ENCODE results near the gene SMC1B.
"Not testable (repeated sequence)": the region's sequence is repeated elsewhere in the genome, so short reads cannot be mapped to it uniquely, and the experiment has no call there.

Gene SMC1B

GRCh38 chr22:45446216-45446615, 32.8 kb upstream of the SMC1B start:
- Histone ChIP-seq H3K27ac (no peak overlapping the region), H3K4me3 (no peak overlapping the region)

GRCh38 chr22:45445031-45445710, 31.8 kb upstream of the SMC1B start:
- H3K4me3 ChIP-seq, result no peak overlapping the region

GRCh38 chr22:45444168-45444567, 30.8 kb upstream of the SMC1B start:
- H3K4me3 ChIP-seq, result no peak overlapping the region
- no peak overlapping the region for H3K27ac ChIP-seq

More at GRCh38 chr22:45445031-45445710, 31.8 kb upstream of the SMC1B start:
- no peak overlapping the region for H3K27ac ChIP-seq

DNA sequence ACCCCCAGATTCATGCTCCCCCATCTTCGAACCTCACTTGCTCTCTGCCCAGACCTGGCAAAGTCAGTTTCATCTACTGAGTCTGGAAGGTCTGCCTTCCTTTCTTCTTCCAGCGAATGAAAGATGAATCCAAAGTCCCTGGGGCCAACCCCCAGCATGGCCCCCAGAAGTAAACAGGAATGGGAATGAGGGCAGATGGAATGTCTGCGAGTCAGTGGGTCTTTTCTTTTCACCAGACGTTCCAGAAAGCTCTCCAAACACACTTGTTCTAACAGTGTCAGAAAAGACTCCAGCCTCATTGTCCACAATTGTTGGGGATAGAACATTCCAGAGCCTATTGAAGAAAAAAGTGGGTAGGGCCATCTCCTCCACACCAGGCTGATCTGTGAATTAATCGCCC, 28.7 kb upstream of the SMC1B start:
- H3K27ac ChIP-seq, result peak overlapping the region in 2 of 21 experiments; percentile 2 to 12
- H3K4me3 ChIP-seq, result no peak overlapping the region

DNA sequence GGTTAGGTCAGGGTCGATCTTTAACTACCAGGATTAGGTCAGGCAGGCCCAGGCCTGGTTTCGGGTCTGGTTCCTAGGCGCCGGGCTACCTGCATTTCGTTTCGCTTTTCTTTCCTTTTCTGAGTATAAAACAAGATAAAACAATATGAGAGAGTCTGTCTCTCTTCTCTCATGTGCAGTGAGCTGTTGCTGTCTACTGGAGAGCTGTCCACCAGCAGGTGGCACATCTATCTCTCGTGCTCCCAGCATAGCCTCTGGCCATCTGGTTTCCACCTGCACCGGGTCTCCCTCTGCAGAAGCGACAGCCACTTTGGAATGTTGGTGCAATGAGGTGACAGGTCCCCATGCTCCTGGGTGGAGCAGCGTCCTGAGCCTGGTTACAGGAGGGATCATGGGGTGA, 27.7 kb upstream of the SMC1B start:
- Histone ChIP-seq H3K4me3 (peak overlapping the region in 1 of 7 experiments; percentile 8), H3K27ac (peak overlapping the region in 8 of 21 experiments; percentile 17 to 52 (median 36))

DNA sequence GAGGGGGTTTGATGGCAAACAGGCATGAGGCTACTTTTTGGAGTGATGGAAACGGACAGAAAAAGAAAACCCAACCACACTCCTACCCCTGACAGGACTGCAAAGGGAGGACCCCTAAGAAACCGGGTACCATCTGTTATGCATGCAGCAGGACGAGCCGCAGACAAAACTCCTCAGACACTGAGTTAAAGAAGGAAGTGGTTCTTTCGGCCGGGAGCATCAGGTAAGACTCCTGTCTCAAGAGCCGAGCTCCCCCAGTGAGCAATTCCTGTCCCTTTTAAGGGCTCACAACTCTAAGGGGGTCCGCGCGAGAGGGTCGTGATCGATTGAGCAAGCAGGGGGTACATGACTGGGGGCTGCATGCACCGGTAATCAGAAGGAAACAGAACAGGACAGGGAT, 27.3 kb upstream of the SMC1B start:
- peak overlapping the region in 7 of 21 experiments; percentile 17 to 52 (median 37) for H3K27ac ChIP-seq

GRCh38 chr22:45438336-45438735, 24.9 kb upstream of the SMC1B start:
- Histone ChIP-seq H3K27ac (no peak overlapping the region), H3K4me3 (no peak overlapping the region)

More for the DNA sequence above, 27.3 kb upstream of the SMC1B start:
- H3K4me3 ChIP-seq, result peak overlapping the region in 1 of 7 experiments; percentile 8

DNA sequence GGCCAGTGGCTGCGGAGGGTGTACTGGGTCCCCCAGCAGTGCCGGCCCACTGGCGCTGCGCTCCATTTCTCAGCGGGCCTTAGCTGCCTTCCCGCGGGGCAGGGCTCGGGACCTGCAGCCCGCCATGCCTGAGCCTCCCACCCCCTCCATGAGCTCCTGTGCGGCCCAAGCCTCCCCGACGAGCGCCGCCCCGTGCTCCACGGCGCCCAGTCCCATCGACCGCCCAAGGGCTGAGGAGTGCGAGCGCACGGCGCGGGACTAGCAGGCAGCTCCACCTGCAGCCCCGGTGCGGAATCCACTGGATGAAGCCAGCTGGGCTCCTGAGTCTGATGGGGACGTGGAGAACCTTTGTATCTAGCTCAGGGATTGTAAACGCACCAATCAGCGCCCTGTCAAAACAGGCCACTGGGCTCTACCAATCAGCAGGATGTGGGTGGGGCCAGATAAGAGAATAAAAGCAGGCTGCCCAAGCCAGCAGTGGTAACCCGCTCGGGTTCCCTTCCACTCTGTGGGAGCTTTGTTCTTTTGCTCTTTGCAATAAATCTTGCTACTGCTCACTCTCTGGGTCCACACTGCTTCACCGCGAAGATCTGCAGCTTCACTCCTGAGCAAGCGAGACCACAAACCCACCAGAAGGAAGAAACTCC, 23.6 kb upstream of the SMC1B start:
- H3K27ac ChIP-seq, result peak overlapping the region in 1 of 21 experiments; percentile 44
- H3K4me3 ChIP-seq, result not testable (repeated sequence)

GRCh38 chr22:45435544-45436139, 22.2 kb upstream of the SMC1B start:
- Histone ChIP-seq H3K27ac (peak overlapping the region in 16 of 21 experiments; percentile 22 to 76 (median 59)), H3K4me3 (no peak overlapping the region)

DNA sequence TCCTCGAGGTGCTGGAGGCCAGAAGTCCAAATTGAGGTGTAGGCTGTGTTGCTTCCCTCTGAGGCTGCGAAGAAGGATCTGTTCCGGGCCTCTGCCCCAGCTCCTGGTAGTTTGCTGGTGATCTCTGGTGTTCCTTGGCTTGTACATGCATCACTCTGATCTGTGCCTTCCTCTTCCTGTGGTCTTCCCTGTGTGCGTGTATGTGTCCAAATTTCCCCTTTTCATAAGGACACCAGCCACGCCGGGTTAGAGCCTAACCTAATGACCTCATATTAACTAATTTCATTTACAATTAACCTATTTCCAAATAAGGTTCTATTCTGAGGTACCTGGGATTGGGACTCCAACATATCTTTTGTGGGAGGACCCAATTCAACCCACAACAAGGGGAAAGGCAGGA, 21.6 kb upstream of the SMC1B start:
- Histone ChIP-seq H3K4me3 (no peak overlapping the region), H3K27ac (peak overlapping the region in 14 of 21 experiments; percentile 22 to 76 (median 59))

GRCh38 chr22:45430871-45431270, 17.5 kb upstream of the SMC1B start:
- Histone ChIP-seq H3K4me3 (no peak overlapping the region), H3K27ac (no peak overlapping the region)

DNA sequence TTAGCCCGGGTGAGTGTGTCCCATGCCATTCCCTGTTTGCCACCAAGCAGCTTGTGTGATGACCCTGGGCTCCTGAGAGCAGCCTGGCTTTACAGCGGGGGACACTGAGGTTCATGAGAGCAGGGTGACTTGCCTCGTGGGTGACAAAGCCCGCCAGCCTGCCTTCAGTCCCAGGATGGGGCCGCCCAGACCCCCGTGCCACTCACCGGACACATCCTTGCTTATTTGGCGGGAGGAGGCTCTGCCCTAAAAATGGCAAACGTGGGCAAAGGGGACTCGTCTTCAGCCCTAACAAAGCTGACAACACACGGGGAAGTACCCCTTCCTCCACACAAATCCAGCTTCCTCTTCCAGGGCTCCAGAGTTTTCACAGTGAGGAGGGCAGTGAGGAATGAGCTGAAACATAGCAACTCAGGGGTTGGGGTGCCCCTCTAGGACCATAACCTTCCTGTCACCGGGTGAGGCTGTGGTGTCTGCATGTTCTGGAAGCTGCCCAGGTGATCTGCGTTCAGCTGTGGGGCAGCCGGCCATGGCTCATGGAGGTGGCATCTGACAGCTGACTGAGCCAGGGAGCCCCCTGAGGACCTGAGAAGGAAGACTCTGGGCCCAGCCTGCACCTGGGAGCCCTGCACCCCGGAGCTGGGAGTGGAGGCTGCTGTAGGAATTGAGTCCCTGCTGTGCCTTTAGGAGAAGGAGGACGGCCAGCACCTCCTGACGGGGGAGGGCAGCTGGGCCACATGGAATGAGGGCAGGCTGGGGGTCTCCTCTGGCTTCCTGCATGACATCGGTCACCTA, 16.8 kb upstream of the SMC1B start:
- Histone ChIP-seq H3K27ac (no peak overlapping the region), H3K4me3 (no peak overlapping the region)

- no peak overlapping the region for H3K4me3 ChIP-seq
- no peak overlapping the region for H3K27ac ChIP-seq
These were observed 16.0 kb upstream of the SMC1B start for GRCh38 chr22:45429424-45429823.

DNA sequence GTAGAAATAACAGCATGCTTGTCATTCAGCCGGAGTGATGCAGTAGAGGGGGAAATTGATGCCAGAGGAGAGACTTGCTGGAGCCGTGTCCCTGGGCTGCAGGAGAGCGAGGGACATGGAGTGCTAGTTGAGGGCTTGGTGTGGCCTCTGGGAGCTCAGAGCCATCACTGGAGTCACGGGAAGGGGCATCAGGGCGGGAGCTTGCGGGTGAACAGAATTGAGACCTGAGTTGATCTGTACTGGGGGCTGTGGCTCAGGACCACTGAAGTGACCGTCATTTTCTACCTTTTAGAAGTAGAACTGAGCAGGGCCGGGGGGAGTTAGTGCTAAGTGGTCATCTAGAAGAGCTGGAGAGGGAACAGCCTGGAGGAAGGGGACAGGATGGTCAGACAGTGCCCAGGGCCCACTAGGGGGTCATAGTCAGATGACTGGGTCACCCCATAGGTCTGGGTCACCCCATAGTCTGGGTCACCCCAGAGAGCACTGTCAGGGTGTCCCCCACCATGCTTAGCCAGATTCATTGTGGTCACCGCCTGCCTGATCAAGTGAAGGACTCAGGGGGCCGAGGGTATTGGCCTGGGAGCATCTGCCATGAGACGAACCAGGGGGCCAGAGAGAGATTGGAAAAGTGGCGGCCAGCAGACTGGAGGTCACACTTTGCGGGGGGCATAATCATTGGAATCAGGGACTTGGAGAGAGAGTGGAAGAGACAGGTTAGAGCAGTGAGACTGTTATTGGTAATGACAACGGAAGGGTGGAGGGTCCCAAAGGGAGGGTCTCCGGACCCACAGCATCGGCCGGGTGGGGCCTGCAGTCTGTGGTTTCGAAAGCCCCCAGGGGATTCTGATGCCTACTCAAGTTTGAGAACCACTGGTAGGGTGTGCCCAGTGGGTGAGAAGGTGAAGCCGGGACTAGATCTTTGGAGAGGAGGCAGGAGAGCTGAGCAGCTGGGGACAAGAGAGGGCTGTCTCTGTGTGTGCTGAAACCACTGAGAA, 15.3 kb upstream of the SMC1B start:
- Histone ChIP-seq H3K27ac (no peak overlapping the region), H3K4me3 (no peak overlapping the region)

DNA sequence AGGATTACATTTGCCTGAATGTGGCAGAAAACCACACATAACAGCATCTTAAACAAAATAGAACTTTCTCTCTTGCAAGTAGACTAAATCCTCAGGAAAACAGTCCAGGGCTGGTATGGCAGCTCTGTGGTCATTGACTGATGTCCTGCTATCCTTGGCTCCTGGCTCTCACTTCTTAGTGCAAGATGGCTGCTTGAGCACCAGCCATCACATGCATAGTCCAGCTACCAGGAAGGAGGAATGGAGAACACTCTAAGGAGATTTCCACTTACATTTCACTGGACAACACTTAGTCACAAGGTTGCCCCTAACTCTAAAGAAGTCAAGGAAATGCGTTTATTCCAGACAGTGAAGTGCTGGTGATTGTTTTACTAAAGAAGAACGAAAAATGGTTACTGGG, 13.7 kb upstream of the SMC1B start:
- Histone ChIP-seq H3K4me3 (no peak overlapping the region), H3K27ac (no peak overlapping the region)

DNA sequence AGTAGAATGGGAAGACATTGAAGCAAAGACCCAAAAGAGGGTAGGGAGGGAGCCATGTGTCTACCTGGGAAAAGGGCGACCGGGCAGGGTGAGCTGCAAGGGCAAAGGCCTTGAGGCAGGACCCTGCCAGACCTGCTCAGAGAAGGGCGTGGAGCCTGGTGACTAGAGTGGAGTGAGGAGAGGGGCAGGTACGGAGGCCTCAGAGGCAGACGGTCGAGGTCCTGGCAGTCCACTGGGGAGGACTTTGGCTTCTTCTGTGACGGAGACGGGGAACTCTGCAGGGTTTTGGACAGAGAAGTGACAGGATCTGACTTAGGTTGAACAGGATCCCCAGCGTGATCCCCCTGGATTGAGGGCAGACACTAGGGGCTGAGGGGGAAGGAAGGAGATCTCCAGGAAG, 13.0 kb upstream of the SMC1B start:
- Histone ChIP-seq H3K27ac (no peak overlapping the region), H3K4me3 (no peak overlapping the region)

- H3K4me3 ChIP-seq, result no peak overlapping the region
- peak overlapping the region in 1 of 21 experiments; percentile 37 for H3K27ac ChIP-seq
These were observed 12.3 kb upstream of the SMC1B start for GRCh38 chr22:45425531-45426265.

DNA sequence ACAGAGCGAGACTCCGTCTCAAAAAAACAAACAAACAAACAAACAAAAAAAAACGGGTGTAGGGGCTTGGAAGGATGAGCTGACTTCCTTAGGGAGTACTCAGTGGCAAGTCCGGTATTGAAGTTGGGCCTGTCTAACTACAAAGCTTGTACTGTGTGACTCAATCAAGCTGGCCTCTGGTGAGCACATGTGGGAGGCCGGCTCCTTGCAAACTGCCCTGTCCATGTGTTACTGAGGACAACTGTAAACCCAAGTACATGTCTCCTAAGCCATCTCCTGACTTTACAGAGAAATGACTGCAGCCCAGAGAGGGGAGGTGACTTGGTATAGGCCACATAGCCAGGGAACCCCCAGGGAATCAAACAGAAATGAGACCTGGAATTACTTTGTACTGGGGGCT, 11.7 kb upstream of the SMC1B start:
- Histone ChIP-seq H3K4me3 (no peak overlapping the region), H3K27ac (peak overlapping the region in 2 of 21 experiments; percentile 21 to 37)

All from skin epidermis (tissue), 12 donors.